Spleen (tissue), 7 donors: ENCODE results near the gene MXD3.

Experiments used
- CTCF ChIP-seq, 11 experiments: fragments of 200-600 bp in 7 of 11; fragments of 450-650 bp in 4 of 11; sonication (generic) in 4 of 11; IDR thresholded peaks in 8 of 11; conservative IDR thresholded peaks in 3 of 11; 1 replicate in 7 of 11; 2 replicates in 4 of 11; pipeline versions ENCODE4 v1.4.0 to v1.8.0; 2016 to 2021; ENCODE audit warnings: antibody characterized with exemption in 11 of 11, inconsistent platforms in 4 of 11, mild to moderate bottlenecking in 1 of 11
- POLR2A ChIP-seq, 3 donors: fragments of 450-650 bp; IDR thresholded peaks; one replicate each; pipeline ENCODE4 v1.5.1; 2017; ENCODE audit warnings: antibody characterized with exemption in 3 of 3, mild to moderate bottlenecking in 1 of 3
- POLR2AphosphoS5 ChIP-seq, 3 donors: sonication (generic); formaldehyde crosslinking; IDR thresholded peaks; one replicate each; pipeline ENCODE4 v1.5.1; 2017; ENCODE audit warnings: antibody characterized with exemption in 3 of 3
- donor health status: DM: no; HTN: no; CAD: no; lungs with moderate emphysema.
- donor health status: DM: no; HTN: no; CAD: no.
- donor health status: DM: no; HTN: no; CAD: no.

- TF ChIP-seq CTCF (IDR thresholded peaks at IDR 0.05 in 8 of 11, conservative IDR thresholded peaks at IDR 0.05 in 3 of 11): no peak
- no peak for TF ChIP-seq POLR2A (IDR thresholded peaks at IDR 0.05)
- TF ChIP-seq POLR2AphosphoS5 (IDR thresholded peaks at IDR 0.05): no peak
Measured at GRCh38 chr5:177294632-177295031, 17.1 kb downstream of the MXD3 start.
